ENCODE results near the gene SPATS1. TPM values are rescaled to one million over a fixed set of nuclear protein-coding genes. Genes with fewer than 3 reads are reported as not detected.
"Not testable (repeated sequence)": the region's sequence is repeated elsewhere in the genome, so short reads cannot be mapped to it uniquely, and the experiment has no call there.

The SPATS1 gene
- polyA plus RNA-seq, 5 donors, result 0.53 to 1.2 (median 0.75) TPM; not detected in 1

GRCh38 chr6:44310241-44310640 lies 32.2 kb upstream of the SPATS1 start:
- DNase-seq, result no peak

- no peak for DNase-seq
Measured at GRCh38 chr6:44311304-44311703, 31.1 kb upstream of the SPATS1 start.

GRCh38 chr6:44311767-44312166 lies 30.7 kb upstream of the SPATS1 start:
- DNase-seq, result no peak

- DNase-seq, result peak; percentile 81
Measured at GRCh38 chr6:44312901-44313788, 29.3 kb upstream of the SPATS1 start, which contains the start of gene AARS2. TSS of gene AARS2 (minus strand) at chr6:44313347. CDS start at chr6:44313323, 24 bp downstream.

- not testable (repeated sequence) for DNase-seq
Measured at GRCh38 chr6:44314657-44315056, 27.8 kb upstream of the SPATS1 start.

- no peak for DNase-seq
Measured at GRCh38 chr6:44315516-44315915, 26.9 kb upstream of the SPATS1 start.

GRCh38 chr6:44315951-44316350 lies 26.5 kb upstream of the SPATS1 start:
- DNase-seq, result no peak

GRCh38 chr6:44316481-44316880 lies 26.0 kb upstream of the SPATS1 start:
- no peak for DNase-seq

GRCh38 chr6:44317136-44317631 lies 25.3 kb upstream of the SPATS1 start:
- DNase-seq, result not testable (repeated sequence)

GRCh38 chr6:44321210-44321609 lies 21.2 kb upstream of the SPATS1 start:
- DNase-seq, result no peak

- no peak for DNase-seq
Measured at GRCh38 chr6:44327096-44327495, 15.4 kb upstream of the SPATS1 start.

GRCh38 chr6:44327760-44328159 lies 14.7 kb upstream of the SPATS1 start:
- DNase-seq, result no peak

GRCh38 chr6:44328203-44328602 lies 14.2 kb upstream of the SPATS1 start:
- not testable (repeated sequence) for DNase-seq

GRCh38 chr6:44329858-44330257 lies 12.6 kb upstream of the SPATS1 start:
- no peak for DNase-seq

GRCh38 chr6:44332585-44332984 lies 9.9 kb upstream of the SPATS1 start:
- no peak for DNase-seq

- no peak for DNase-seq
Measured at GRCh38 chr6:44333273-44333919, 9.1 kb upstream of the SPATS1 start.

- DNase-seq, result no peak
Measured at GRCh38 chr6:44333942-44334341, 8.5 kb upstream of the SPATS1 start.

GRCh38 chr6:44335631-44336030 lies 6.8 kb upstream of the SPATS1 start:
- no peak for DNase-seq

GRCh38 chr6:44338228-44339122 lies 4.0 kb upstream of the SPATS1 start:
- DNase-seq, result peak; percentile 27 to 51

- DNase-seq, result no peak
Measured at GRCh38 chr6:44339301-44339700, 3.1 kb upstream of the SPATS1 start.

- DNase-seq, result no peak
Measured at GRCh38 chr6:44339763-44340625, 2.5 kb upstream of the SPATS1 start.

Measured in right lung (tissue), 5 donors.